ENCODE data around the gene ACP5.

The ACP5 gene

DNA sequence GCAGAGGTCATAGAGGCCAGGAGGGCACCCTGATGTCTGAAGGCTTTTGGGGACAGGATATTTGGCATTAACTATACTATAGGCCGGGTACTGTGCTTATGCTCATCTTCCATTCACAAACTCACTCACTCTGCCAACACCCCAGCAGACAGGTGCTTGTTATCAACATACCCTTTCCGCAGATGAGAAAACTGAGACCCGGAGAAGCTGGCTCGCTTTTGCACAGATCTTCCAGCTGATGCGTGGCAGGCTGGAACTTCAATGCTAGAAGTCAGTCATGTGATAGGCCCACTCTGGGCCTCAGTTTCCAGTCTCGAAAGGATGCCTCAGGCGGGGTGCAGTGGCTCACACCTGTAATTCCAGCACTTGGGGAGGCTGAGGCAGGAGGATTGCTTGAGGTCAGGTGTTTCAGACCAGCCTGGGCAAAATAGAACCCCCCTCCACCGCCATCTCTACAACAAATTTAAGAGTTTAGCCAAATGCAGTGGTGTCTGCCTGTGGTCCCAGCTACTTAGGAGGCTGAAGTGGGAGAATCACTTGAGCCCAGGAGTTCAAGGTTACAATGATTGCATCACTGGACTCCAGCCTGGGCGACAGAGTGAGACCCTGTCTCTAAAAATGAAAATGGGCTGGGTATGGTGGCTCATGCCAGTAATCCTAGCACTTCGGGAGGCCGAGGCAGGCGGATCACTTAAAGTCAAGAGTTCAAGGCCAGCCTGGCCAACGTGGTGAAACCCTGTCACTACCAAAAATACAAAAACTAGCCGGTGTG is 29.3 kb downstream of the ACP5 start:
- Histone ChIP-seq H3K4me1 (peaks cover 0 to 15% (median 11%) of the 10 kb centered on the region in 10 experiments; a peak in 17 of 20 replicates), H3K9ac (no peak overlapping the region), H3K9me3 (replicated peaks in 1 of 11) (no peaks in the 10 kb centered on the region), H3K27ac (no peak overlapping the region), H3K4me3 (no peak overlapping the region), H3K27me3 (no peaks in the 10 kb centered on the region), H3K36me3 (peaks cover 7 to 21% (median 15%) of the 10 kb centered on the region in 11 experiments; a peak in 21 of 22 replicates), H3K4me2 (no peak overlapping the region), H4K20me1 (peaks cover 3 to 20% (median 12%) of the 10 kb centered on the region in 11 experiments; a peak in 18 of 22 replicates)
- no peak for TF ChIP-seq Cebpa-rat (IDR thresholded peaks at IDR 0.05)

DNA sequence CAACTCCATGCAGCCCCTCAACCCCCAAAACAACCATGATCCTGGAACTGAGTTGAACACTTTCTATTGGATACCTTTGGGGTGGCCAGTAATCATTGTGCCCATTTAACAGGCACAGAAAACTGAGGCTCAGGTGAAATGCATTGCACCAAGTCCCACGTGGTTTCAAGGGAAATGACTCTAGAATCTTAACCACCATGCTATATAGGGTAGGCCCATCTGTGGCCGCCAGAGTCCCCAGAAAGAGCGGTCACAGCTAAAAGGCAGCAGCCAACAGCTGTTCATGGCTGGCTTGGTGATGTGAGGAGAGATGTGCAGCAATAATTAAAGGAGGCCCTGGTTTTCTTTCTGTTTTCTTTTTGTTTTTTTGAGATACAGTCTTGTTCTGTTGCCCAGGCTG is 36.2 kb downstream of the ACP5 start:
- H3K27ac ChIP-seq: no peak overlapping the region
- no peaks in the 10 kb centered on the region for H3K36me3 ChIP-seq
- peaks cover 0 to 10% (median 4%) of the 10 kb centered on the region in 10 experiments; a peak in 8 of 20 replicates for H3K4me1 ChIP-seq
- no peak overlapping the region for H3K4me3 ChIP-seq
- no peaks in the 10 kb centered on the region for H3K9me3 ChIP-seq (replicated peaks in 1 of 11)
- TF ChIP-seq Cebpa-rat (IDR thresholded peaks at IDR 0.05): no peak
- H3K9ac ChIP-seq: no peak overlapping the region
- H4K20me1 ChIP-seq: no peaks in the 10 kb centered on the region
- peaks cover 0 to 15% (median 13%) of the 10 kb centered on the region in 11 experiments; a peak in 13 of 22 replicates for H3K27me3 ChIP-seq
- no peak overlapping the region for H3K4me2 ChIP-seq

DNA sequence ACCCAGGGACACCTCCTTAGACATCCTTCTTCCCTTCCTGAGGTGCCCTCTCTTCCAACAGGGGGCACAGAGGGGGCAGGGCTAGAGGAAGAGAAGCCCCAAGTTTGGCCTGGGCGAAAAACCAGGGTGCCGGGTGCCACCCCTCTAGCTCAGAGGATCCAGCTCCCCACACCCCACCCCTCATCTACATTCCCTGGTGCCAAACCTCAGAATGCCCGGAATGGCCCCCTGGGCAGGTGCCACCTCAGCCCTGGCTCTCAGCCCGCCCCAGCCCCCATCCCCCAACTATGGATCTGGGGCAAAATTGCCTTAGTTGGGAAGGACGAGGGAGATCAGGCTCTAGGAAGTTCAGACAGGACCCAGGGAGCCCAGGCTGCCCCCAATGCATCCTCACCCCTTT is 36.8 kb downstream of the ACP5 start:
- Histone ChIP-seq H3K36me3 (no peaks in the 10 kb centered on the region), H3K27ac (no peak overlapping the region), H3K4me1 (peaks cover 0 to 16% (median 6%) of the 10 kb centered on the region in 10 experiments; a peak in 14 of 20 replicates), H3K27me3 (peaks cover 0 to 15% (median 13%) of the 10 kb centered on the region in 11 experiments; a peak in 13 of 22 replicates), H3K9ac (no peak overlapping the region), H3K9me3 (replicated peaks in 1 of 11) (no peaks in the 10 kb centered on the region), H4K20me1 (no peaks in the 10 kb centered on the region), H3K4me2 (no peak overlapping the region), H3K4me3 (no peak overlapping the region)
- TF ChIP-seq Cebpa-rat (IDR thresholded peaks at IDR 0.05): no peak

DNA sequence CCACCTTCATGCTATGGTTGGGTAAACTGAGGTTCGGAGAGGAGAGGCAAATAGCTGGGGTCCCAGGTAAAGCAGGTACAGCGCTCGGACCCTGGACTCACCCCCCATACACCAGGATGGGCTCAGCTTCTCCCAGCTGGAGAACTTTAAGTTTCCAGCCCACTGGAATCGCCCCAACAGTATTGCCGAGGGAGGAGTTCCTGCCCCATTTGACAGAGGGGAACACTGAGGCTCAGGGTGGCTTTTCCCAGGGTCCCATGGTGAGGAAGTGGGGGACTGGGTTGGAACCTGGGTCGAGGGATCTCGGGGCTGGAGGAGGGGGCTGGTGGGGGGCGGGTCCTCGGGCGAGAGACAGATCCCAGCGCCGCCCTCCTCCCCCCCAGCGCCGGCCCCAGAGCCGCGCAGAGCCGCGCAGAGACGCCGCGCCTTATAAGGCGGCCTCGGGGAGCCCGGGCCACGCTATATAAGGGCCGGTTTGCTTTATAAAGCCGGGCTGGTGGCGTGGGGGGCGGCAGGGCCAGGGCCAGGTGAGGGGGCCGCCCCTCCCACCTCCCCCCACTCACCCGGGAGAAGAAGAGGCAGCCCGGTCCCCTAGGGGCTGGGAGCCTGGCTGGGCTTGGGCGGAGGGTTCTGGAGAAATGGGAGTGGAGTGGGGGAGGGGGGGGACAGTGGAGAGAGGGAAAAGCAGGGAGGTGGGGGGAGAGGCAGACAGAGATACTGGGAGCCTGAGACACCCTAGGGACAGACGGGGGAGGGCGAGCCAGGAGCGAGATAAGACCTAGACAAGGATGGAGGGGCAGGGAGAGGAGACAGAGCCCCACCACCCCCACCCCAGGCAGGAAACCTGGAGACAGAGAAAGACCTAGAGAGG is 37.7 kb downstream of the ACP5 start:
- H3K27me3 ChIP-seq: peaks cover 0 to 15% (median 13%) of the 10 kb centered on the region in 11 experiments; a peak in 13 of 22 replicates
- H3K27ac ChIP-seq: no peak overlapping the region
- no peak overlapping the region for H3K4me3 ChIP-seq
- no peaks in the 10 kb centered on the region for H3K9me3 ChIP-seq (replicated peaks in 1 of 11)
- no peak overlapping the region for H3K4me2 ChIP-seq
- peaks cover 0 to 22% (median 13%) of the 10 kb centered on the region in 10 experiments; a peak in 16 of 20 replicates for H3K4me1 ChIP-seq
- no peaks in the 10 kb centered on the region for H3K36me3 ChIP-seq
- no peak overlapping the region for H3K9ac ChIP-seq
- no peak for TF ChIP-seq Cebpa-rat (IDR thresholded peaks at IDR 0.05)
- no peaks in the 10 kb centered on the region for H4K20me1 ChIP-seq

DNA sequence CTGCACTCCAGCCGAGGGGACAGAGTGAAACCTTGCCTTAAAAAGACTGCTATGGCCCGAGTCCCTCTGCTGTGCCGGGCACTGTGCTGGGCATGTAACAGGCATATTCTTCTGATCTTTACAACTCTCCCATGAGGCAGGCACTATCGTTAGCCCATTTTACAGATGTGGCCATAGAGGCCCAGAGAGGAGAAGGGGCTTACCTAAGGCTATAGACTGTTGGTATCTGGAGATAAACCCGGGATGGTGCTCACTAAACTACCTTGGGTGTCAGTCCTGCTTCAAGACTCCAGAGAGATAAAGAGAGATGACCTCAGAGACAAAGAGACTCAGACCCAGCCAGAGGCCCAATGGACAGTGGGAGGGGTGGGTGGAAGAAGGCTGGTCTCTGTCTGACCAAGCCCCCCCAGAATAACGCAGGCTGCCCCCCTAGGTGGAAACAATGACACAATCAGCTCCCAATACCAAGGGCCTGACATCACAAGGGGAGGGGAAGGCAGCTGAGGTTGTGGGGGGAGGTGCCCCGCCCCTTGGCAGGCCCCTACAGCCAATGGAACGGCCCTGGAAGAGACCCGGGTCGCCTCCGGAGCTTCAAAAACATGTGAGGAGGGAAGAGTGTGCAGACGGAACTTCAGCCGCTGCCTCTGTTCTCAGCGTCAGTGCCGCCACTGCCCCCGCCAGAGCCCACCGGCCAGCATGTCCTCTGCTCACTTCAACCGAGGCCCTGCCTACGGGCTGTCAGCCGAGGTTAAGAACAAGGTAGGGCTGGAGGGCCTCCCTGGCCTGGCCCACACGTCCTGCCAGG is 39.0 kb downstream of the ACP5 start, which contains the start of gene CNN1:
TSS of gene CNN1 (plus strand) at position 620 of the 805 bp plus-strand sequence. CDS start at position 697, 77 bp downstream.
- peaks cover 0 to 32% (median 21%) of the 10 kb centered on the region in 10 experiments; a peak in 18 of 20 replicates for H3K4me1 ChIP-seq
- no peak for TF ChIP-seq Cebpa-rat (IDR thresholded peaks at IDR 0.05)
- no peak within 1 kb of the TSS for H3K4me3 ChIP-seq
- peak within 1 kb of the TSS in 2 of 11 experiments; percentile 11 to 57; a peak in 2 of 22 replicates for H3K9ac ChIP-seq
- peaks cover 0 to 15% (median 13%) of the 10 kb centered on the region in 11 experiments; a peak in 13 of 22 replicates for H3K27me3 ChIP-seq
- peak within 1 kb of the TSS in 8 of 11 experiments; percentile 0 to 30 (median 12); a peak in 6 of 22 replicates for H3K4me2 ChIP-seq
- no peak within 1 kb of the TSS for H3K27ac ChIP-seq
- no peaks in the 10 kb centered on the region for H3K9me3 ChIP-seq (replicated peaks in 1 of 11)
- no peaks in the 10 kb centered on the region for H4K20me1 ChIP-seq
- no peaks in the 10 kb centered on the region for H3K36me3 ChIP-seq

DNA sequence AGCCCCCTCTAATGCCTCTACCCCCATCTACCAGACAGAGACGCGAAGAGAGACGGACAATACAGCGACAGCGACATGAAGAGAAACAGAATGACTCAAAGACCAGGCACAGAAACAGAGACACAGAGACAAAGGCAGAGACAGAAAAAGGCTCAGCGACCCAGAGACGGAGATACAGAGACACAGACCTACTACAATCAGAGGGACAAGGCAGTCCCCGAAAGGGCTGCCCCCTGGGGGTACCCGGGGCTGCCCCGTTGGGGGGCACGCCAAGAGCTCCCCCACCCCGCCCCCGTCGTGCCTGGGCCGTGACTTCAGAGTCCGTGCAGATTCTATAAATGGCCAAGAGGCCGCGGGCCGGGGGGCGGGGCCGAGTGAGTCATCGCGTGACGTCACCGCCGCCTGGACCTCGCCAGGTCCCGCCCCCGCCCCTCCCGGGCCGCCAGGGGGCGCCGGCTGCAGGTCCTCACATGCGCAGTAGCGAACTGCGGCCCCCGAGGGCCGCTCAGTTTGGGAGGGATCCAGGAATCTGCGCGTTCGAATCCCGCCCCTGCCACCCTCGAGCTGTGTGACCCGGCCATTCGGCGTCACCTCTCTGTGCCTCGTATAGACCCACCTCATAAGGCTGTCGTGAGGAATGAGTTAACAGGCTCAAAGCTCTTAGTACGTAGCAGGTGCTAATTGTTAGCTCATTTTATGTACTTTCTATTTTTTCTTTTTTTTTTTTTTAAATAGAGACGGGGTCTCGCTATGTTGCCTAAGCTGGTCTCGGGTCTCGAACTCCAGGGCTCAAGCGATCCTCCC is 41.5 kb downstream of the ACP5 start:
- Histone ChIP-seq H3K27ac (no peak overlapping the region), H3K9ac (no peak overlapping the region; a peak in 1 of 22 replicates), H3K9me3 (replicated peaks in 1 of 11) (no peaks in the 10 kb centered on the region), H3K27me3 (peaks cover 0 to 15% (median 13%) of the 10 kb centered on the region in 11 experiments; a peak in 13 of 22 replicates), H3K4me3 (0 out of 20 replicates have a peak overlapping the region, but pooled peaks of 1 of the 10 experiments have one; percentile 14), H3K36me3 (no peaks in the 10 kb centered on the region), H3K4me2 (peak overlapping the region; percentile 43 to 76 (median 56); a peak in 20 of 22 replicates), H4K20me1 (no peaks in the 10 kb centered on the region), H3K4me1 (peaks cover 0 to 32% (median 21%) of the 10 kb centered on the region in 10 experiments; a peak in 18 of 20 replicates)
- no peak for TF ChIP-seq Cebpa-rat (IDR thresholded peaks at IDR 0.05)

DNA sequence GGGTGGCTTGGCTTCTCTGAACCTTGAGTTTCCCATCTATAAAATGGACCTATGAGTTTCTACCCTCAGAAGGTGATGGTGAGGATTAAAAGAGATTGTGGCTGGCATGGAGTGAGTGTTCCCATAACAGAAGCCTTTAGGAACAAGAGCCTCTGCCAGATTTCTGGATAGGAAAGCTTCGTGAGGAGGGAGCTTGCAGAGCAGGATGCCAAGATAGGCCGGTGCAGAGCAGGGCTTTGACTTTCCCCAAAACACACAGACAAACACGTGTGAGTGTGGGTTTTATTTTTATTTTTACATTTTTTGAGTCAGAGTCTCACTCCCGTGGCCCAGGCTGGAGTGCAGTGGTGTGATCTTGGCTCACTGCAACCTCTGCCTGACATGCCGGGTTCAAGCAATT is 42.5 kb downstream of the ACP5 start:
- H3K27me3 ChIP-seq: peaks cover 0 to 15% (median 13%) of the 10 kb centered on the region in 11 experiments; a peak in 13 of 22 replicates
- no peaks in the 10 kb centered on the region for H4K20me1 ChIP-seq
- TF ChIP-seq Cebpa-rat (IDR thresholded peaks at IDR 0.05): no peak
- H3K4me1 ChIP-seq: peaks cover 0 to 32% (median 21%) of the 10 kb centered on the region in 10 experiments; a peak in 18 of 20 replicates
- no peaks in the 10 kb centered on the region for H3K36me3 ChIP-seq
- H3K4me3 ChIP-seq: no peak overlapping the region
- H3K4me2 ChIP-seq: 0 out of 22 replicates have a peak overlapping the region, but pooled peaks of 1 of the 11 experiments have one; percentile 16
- H3K9me3 ChIP-seq (replicated peaks in 1 of 11): no peaks in the 10 kb centered on the region
- no peak overlapping the region for H3K9ac ChIP-seq
- H3K27ac ChIP-seq: no peak overlapping the region
